DND-41 (cell line): ENCODE measurements around the gene SUSD5.

Source experiments
- ATAC-seq: fragments of 200-7000 bp; cut with Tn5 transposase; 3 replicates; pipeline ENCODE4 v1.9.1; 2021; ENCODE audit warnings: low read depth; ENCODE audit not compliant: insufficient read depth
- DNase-seq: peaks from one replicate; pipeline ENCODE4 v3.0.0-alpha.2; 2020
- H2AFZ ChIP-seq: 2 replicates; pipeline ENCODE4 v1.6.0; 2012; ENCODE audit warnings: low read depth, low read length
- H3K27ac ChIP-seq: 2 replicates; pipeline ENCODE4 v1.5.1; 2012; ENCODE audit warnings: low read length, inconsistent platforms
- H3K27me3 ChIP-seq: fragments of 200-600 bp; sonication (generic); 2 replicates; pipeline ENCODE4 v1.6.0; 2012; ENCODE audit warnings: low read length, mild to moderate bottlenecking, inconsistent platforms; ENCODE audit not compliant: insufficient read depth, poor library complexity
- H3K36me3 ChIP-seq: 2 replicates; pipeline ENCODE4 v1.5.1; 2012; ENCODE audit warnings: low read length, inconsistent platforms; ENCODE audit not compliant: insufficient read depth
- H3K4me1 ChIP-seq: 2 replicates; pipeline ENCODE4 v1.5.1; 2012; ENCODE audit warnings: mild to moderate bottlenecking, low read length; ENCODE audit not compliant: insufficient read depth
- H3K4me2 ChIP-seq: 2 replicates; pipeline ENCODE4 v1.6.0; 2012; ENCODE audit warnings: mild to moderate bottlenecking, moderate library complexity, low read length, inconsistent platforms; ENCODE audit not compliant: insufficient read depth
- H3K4me3 ChIP-seq, 2 experiments: fragments of 200-600 bp in 1 of 2; shearing (Covaris generic) in 1 of 2; 2 replicates each; pipeline ENCODE4 v1.5.1; 2012 to 2016; ENCODE audit warnings: inconsistent platforms in 2 of 2, low read length in 2 of 2, mild to moderate bottlenecking in 2 of 2, low read depth in 1 of 2, moderate library complexity in 1 of 2
- H3K79me2 ChIP-seq: 2 replicates; pipeline ENCODE4 v1.6.0; 2012; ENCODE audit warnings: low read length, inconsistent platforms; ENCODE audit not compliant: insufficient read depth
- H3K9ac ChIP-seq: 2 replicates; pipeline ENCODE4 v1.6.0; 2012; ENCODE audit warnings: low read depth, mild to moderate bottlenecking, inconsistent platforms, low read length, moderate library complexity
- H3K9me3 ChIP-seq: 2 replicates; pipeline ENCODE4 v1.5.1; 2012; ENCODE audit warnings: low read length, moderate library complexity, mild to moderate bottlenecking, inconsistent platforms; ENCODE audit not compliant: insufficient read depth, severe bottlenecking
- H4K20me1 ChIP-seq: 2 replicates; pipeline ENCODE4 v1.6.0; 2012; ENCODE audit warnings: low read length; ENCODE audit not compliant: insufficient read depth
- CTCF ChIP-seq: IDR thresholded peaks from 2 replicates; pipeline ENCODE4 v1.5.1; 2012; ENCODE audit warnings: borderline replicate concordance, low read length, moderate library complexity, mild to moderate bottlenecking; ENCODE audit not compliant: poor library complexity, severe bottlenecking; ENCODE audit errors: extremely low read depth
- EZH2 ChIP-seq: IDR thresholded peaks from 3 replicates; pipeline ENCODE4 v1.6.1; 2012; ENCODE audit warnings: borderline replicate concordance, low read depth, mild to moderate bottlenecking, moderate library complexity, low read length, inconsistent platforms; ENCODE audit not compliant: severe bottlenecking

Gene SUSD5

GRCh38 chr3:33229947-33230346 is 11.3 kb upstream of the SUSD5 start:
- no peaks in the 10 kb centered on the region for H3K36me3 ChIP-seq
- H3K79me2 ChIP-seq: no peaks in the 10 kb centered on the region
- no peaks in the 10 kb centered on the region for H3K27me3 ChIP-seq
- no peak overlapping the region for H3K27ac ChIP-seq
- H3K4me3 ChIP-seq: no peak overlapping the region
- DNase-seq (no peak), ATAC-seq (no peak)
- H3K9ac ChIP-seq: no peak overlapping the region
- no peaks in the 10 kb centered on the region for H3K4me1 ChIP-seq
- H2AFZ ChIP-seq: no peak overlapping the region
- H3K9me3 ChIP-seq: no peaks in the 10 kb centered on the region
- H3K4me2 ChIP-seq: no peak overlapping the region
- no peaks in the 10 kb centered on the region for H4K20me1 ChIP-seq
- TF ChIP-seq EZH2 (no peak), CTCF (no peak)

GRCh38 chr3:33229066-33229465 is 10.5 kb upstream of the SUSD5 start:
- Histone ChIP-seq H3K27me3 (no peaks in the 10 kb centered on the region), H3K9me3 (no peaks in the 10 kb centered on the region), H3K9ac (no peak overlapping the region), H3K4me2 (no peak overlapping the region), H3K79me2 (no peaks in the 10 kb centered on the region), H3K36me3 (no peaks in the 10 kb centered on the region), H4K20me1 (no peaks in the 10 kb centered on the region), H2AFZ (no peak overlapping the region), H3K27ac (no peak overlapping the region), H3K4me1 (no peaks in the 10 kb centered on the region), H3K4me3 (no peak overlapping the region)
- ATAC-seq (no peak), DNase-seq (no peak)
- no peak for TF ChIP-seq CTCF
- no peak for TF ChIP-seq EZH2

- H4K20me1 ChIP-seq: no peaks in the 10 kb centered on the region
- H3K9ac ChIP-seq: no peak overlapping the region
- ATAC-seq (no peak), DNase-seq (no peak)
- no peak for TF ChIP-seq EZH2
- TF ChIP-seq CTCF: no peak
- H3K4me1 ChIP-seq: no peaks in the 10 kb centered on the region
- H3K4me2 ChIP-seq: no peak overlapping the region
- H3K36me3 ChIP-seq: no peaks in the 10 kb centered on the region
- no peaks in the 10 kb centered on the region for H3K9me3 ChIP-seq
- H3K4me3 ChIP-seq: no peak overlapping the region
- no peaks in the 10 kb centered on the region for H3K79me2 ChIP-seq
- no peak overlapping the region for H2AFZ ChIP-seq
- no peak overlapping the region for H3K27ac ChIP-seq
- no peaks in the 10 kb centered on the region for H3K27me3 ChIP-seq
Observed at GRCh38 chr3:33221241-33221640, 2.6 kb upstream of the SUSD5 start.

- no peak overlapping the region for H2AFZ ChIP-seq
- TF ChIP-seq CTCF: no peak
- no peaks in the 10 kb centered on the region for H3K4me1 ChIP-seq
- no peaks in the 10 kb centered on the region for H3K36me3 ChIP-seq
- H3K4me3 ChIP-seq: no peak overlapping the region
- no peak for ATAC-seq
- DNase-seq: no peak
- no peak overlapping the region for H3K27ac ChIP-seq
- no peak overlapping the region for H3K4me2 ChIP-seq
- no peak overlapping the region for H3K9ac ChIP-seq
- no peaks in the 10 kb centered on the region for H3K79me2 ChIP-seq
- H3K27me3 ChIP-seq: no peaks in the 10 kb centered on the region
- no peaks in the 10 kb centered on the region for H4K20me1 ChIP-seq
- no peaks in the 10 kb centered on the region for H3K9me3 ChIP-seq
Observed at GRCh38 chr3:33219175-33219487, 521 bp upstream of the SUSD5 start.
